Ascending aorta (tissue), 2 donors: ENCODE data around the gene SYNJ2. TPM values are rescaled to one million over a fixed set of nuclear protein-coding genes. Genes with fewer than 3 reads are reported as not detected.
A peak's percentile ranks its signal among the peaks of the same experiment; 100 is the strongest.

Source experiments
- DNase-seq, 2 donors: peaks; one replicate each; pipeline ENCODE4 v3.0.0-alpha.2; 2019; ENCODE audit warnings: low spot score in 2 of 2
- H3K27ac ChIP-seq, 2 donors: fragments of 200-600 bp; sonication (generic); one replicate each; pipeline ENCODE4 v1.5.1; 2016 to 2017; ENCODE audit warnings: mild to moderate bottlenecking in 1 of 2
- H3K27me3 ChIP-seq: fragments of 200-600 bp; sonication (generic); one replicate; pipeline ENCODE4 v1.5.1; 2017
- H3K36me3 ChIP-seq, 2 donors: fragments of 200-600 bp; sonication (generic); one replicate each; pipeline ENCODE4 v1.5.1; 2016
- H3K4me1 ChIP-seq, 2 donors: fragments of 200-600 bp; sonication (generic); one replicate each; pipeline ENCODE4 v1.5.1; 2016 to 2017; ENCODE audit warnings: mild to moderate bottlenecking in 1 of 2
- H3K4me3 ChIP-seq, 2 donors: fragments of 200-600 bp; sonication (generic); one replicate each; pipeline ENCODE4 v1.5.1; 2016 to 2017; ENCODE audit warnings: mild to moderate bottlenecking in 1 of 2
- H3K9me3 ChIP-seq, 2 donors: fragments of 200-600 bp; sonication (generic); one replicate each; pipeline ENCODE4 v1.5.1; 2016
- intact Hi-C: fragments of 100-400 bp; cut with DNase I; formaldehyde crosslinking; loops from one replicate; pipeline ENCODE4 v1.15.1; 2023
- total RNA-seq: library from RNA; depleted of rRNA; stranded (reverse); fragments of >200 nt; gene quantifications from one replicate; pipeline ENCODE4 v1.1.0, GENCODE V29; 2016
- TF ChIP-seq, protein P1 (sequence below), 3 experiments: fragments of 200-600 bp in 2 of 3; fragments of 450-650 bp in 1 of 3; sonication (generic) in 2 of 3; IDR thresholded peaks; one replicate each; pipeline ENCODE4 v1.5.1; 2016 to 2019; ENCODE audit warnings: antibody characterized with exemption in 3 of 3, mild to moderate bottlenecking in 1 of 3, moderate library complexity in 1 of 3

Gene SYNJ2
- total RNA-seq, 1 donor from 2014 or later, result 3.0 TPM

DNA sequence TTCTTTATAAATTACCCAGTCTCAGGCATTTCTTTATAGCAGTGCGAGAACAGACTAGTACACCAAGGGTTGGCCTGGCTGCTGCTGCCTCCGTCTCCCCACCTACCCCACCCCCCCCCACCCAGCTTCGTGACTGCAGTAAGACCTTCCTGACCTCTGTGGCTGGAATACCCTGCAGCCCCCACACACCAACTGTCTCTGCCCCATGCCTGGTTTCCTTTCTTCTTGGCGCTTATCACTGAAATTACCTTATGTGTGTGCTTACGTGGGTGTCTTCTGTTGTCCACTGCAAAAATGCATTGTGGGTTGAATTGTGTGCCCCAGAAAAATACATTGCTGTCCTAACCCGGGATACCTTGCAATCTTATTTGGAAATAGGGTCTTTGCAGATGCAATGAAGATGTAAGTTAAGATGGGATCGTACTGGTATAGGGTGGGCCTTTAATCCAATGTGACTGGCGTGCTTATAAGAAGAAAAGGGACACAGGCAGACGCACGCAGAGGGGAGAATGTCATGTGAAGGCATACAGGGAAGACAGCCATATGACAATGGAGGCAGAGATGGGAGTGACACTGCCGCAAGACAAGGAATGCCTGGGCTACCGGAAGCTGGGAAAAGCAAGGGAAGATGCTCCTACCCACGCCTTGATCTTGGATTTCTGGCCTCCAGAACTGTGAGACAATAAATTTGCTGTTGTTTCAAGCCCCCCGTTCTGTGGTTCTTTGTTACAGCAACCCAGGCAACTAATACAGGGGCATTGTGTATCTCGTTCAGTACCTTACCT, 15.4 kb downstream of the SYNJ2 start:
- Histone ChIP-seq H3K4me3 (no peak overlapping the region), H3K36me3 (no peaks in the 10 kb centered on the region), H3K27ac (no peak overlapping the region), H3K27me3 (no peaks in the 10 kb centered on the region), H3K9me3 (no peaks in the 10 kb centered on the region), H3K4me1 (peaks cover 14 to 22% of the 10 kb centered on the region in 2 donors)
- intact Hi-C loops, result no loop called here
- DNase-seq, result no peak
- TF ChIP-seq, protein P1, sequence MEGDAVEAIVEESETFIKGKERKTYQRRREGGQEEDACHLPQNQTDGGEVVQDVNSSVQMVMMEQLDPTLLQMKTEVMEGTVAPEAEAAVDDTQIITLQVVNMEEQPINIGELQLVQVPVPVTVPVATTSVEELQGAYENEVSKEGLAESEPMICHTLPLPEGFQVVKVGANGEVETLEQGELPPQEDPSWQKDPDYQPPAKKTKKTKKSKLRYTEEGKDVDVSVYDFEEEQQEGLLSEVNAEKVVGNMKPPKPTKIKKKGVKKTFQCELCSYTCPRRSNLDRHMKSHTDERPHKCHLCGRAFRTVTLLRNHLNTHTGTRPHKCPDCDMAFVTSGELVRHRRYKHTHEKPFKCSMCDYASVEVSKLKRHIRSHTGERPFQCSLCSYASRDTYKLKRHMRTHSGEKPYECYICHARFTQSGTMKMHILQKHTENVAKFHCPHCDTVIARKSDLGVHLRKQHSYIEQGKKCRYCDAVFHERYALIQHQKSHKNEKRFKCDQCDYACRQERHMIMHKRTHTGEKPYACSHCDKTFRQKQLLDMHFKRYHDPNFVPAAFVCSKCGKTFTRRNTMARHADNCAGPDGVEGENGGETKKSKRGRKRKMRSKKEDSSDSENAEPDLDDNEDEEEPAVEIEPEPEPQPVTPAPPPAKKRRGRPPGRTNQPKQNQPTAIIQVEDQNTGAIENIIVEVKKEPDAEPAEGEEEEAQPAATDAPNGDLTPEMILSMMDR (IDR thresholded peaks at IDR 0.05), result no peak

DNA sequence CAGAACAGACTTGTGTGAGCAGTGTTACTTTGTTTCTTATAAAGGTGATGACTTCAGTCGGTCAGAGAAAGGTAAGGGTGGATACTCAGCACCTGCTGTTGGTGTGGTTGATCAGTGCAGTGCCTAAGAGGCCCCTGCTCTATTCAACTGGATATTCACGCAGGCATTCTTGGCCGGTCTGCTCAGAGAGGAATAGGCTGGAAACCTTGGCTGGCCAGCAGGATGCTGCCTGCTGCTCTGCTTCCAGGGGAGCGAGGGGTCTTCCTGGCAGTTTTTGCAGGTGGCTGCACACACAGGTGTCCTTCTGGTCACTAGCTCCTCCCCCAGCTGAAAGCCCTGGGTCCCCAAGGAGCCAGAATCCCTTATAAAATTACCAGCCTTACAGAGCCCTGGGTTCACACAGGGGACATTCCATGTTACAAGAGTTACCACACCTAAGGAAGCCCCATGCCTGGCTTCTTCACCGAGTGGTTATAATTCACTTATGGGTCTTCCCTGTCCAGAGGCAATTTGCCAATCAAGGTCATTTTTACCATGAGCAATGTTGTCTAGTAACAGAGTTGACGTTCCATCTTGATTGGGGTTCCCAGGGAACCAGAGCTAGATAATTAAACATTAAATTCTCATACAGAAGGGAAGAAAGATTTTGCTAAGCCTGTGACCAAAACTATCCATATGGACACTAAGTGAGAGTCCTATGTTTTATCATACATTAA, 16.4 kb downstream of the SYNJ2 start:
- Histone ChIP-seq H3K27ac (no peak overlapping the region), H3K9me3 (no peaks in the 10 kb centered on the region), H3K36me3 (no peaks in the 10 kb centered on the region), H3K4me1 (peaks cover 23 to 32% of the 10 kb centered on the region in 2 donors), H3K4me3 (no peak overlapping the region), H3K27me3 (no peaks in the 10 kb centered on the region)
- TF ChIP-seq, protein P1 (IDR thresholded peaks at IDR 0.05), result no peak
- intact Hi-C loops, result no loop called here
- no peak for DNase-seq

DNA sequence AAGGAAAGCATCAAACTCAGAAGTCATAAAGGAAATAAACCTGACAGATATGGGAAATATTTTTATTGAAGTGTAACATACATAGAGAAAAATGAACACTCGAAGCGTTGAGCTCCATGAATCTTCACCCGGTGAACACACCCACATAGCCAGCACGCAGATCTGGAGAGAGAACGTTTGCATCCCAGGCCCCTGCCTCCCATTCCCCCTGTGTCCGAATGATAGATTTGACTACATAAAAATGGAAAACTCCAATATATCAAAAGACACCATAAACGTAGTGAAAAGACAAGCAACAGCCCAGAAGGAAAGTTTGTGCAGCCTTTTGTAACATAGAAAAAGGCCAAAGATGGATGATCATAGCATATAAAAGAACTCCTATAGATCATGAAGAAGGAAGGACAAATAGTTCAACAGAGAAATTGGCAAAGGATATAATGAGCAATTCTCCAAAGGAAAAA, 17.1 kb downstream of the SYNJ2 start:
- DNase-seq, result no peak
- intact Hi-C loops, result no loop called here
- TF ChIP-seq, protein P1 (IDR thresholded peaks at IDR 0.05), result no peak
- Histone ChIP-seq H3K36me3 (no peaks in the 10 kb centered on the region), H3K27ac (peak overlapping the region in 1 of 2 donors; percentile 90), H3K4me3 (no peak overlapping the region), H3K27me3 (no peaks in the 10 kb centered on the region), H3K9me3 (no peaks in the 10 kb centered on the region), H3K4me1 (peaks cover 23 to 36% of the 10 kb centered on the region in 2 donors)

DNA sequence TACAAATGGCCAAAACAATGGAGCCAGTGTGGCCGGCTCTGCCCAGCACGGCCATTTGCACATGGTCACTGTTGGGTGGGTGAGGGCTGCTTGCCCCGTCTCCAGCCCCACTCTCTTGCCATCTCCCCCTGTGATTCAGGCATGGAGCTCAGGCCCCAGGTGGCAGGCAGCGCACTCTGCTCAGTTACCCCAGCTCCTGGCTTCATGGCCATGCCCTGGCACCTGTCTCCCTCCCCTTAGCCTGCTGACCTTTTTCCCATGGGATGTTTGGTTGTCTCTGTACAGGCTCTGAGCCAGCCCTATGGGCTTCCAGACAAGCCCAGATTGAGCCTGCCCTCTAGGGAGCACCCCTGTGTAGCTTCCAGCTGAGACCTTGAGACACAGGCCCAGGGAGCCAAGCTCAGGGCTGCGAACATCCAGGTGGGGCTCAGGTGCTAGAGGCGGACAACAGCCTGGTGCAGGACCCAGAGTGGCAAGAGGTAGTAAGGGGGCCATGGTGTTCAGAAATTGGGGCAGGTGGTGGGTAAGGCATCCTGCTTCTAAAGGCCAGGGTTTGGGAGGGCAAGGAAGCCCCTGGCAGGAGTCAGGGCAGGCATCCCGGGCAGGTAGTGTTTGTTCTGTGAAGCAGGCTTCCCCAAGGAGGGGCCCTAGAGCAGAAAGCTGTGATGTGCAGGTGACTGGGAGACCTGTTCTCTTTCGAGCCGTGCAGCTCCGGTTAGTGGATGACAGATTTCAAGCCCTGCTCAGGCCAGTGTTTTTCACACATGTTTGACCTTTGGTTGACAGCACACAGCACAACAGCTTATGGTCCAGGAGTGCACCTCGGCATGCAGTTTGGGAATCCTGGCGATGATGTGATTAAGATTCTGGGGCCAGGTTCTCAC, 17.7 kb downstream of the SYNJ2 start:
- no peak for DNase-seq
- TF ChIP-seq, protein P1 (IDR thresholded peaks at IDR 0.05), result no peak
- no peaks in the 10 kb centered on the region for H3K9me3 ChIP-seq
- intact Hi-C loops, result no loop called here
- H3K36me3 ChIP-seq, result no peaks in the 10 kb centered on the region
- H3K27me3 ChIP-seq, result no peaks in the 10 kb centered on the region
- H3K4me3 ChIP-seq, result no peak overlapping the region
- peaks cover 23 to 38% of the 10 kb centered on the region in 2 donors for H3K4me1 ChIP-seq
- peak overlapping the region; percentile 90 for H3K27ac ChIP-seq

DNA sequence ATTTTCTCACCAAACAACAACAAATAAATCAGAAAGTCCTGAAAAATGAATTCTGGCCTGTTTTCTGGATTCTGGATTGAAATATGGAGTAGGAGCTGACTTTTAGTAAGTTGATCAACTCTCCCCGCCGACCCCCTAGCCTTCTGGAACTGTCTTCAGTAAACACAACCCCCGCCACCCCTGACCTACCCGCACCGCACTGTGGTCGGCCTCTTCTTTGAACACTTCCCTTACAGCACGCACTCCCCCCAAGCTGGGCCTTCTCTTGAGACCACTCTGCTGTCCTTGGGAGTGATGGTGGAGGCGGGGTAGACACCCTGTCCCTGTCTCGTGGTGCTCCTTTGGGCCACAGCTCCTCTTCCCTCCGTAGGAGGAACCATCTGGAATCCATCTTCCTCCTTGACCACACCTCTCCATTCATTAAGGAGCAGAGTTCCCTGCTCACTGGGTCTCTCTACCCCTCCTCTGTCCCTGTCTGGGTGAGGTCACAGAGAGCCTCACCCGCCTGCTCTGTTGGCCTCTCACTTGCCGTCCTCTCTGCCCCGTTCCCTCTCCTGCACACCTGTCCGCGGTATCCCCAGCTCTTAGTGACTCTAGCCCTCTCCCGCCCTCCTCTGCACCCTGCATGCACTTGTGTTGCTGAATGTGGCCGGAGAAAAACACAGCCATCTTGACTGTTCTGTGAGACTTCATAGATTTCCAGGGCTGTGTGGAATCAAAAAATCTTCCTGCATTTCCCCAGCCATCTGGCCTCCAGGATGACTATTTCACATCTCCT, 19.1 kb downstream of the SYNJ2 start:
- H3K27me3 ChIP-seq, result no peaks in the 10 kb centered on the region
- peaks cover 23 to 42% of the 10 kb centered on the region in 2 donors for H3K4me1 ChIP-seq
- intact Hi-C loops, result no loop called here
- peak overlapping the region; percentile 90 for H3K27ac ChIP-seq
- no peak overlapping the region for H3K4me3 ChIP-seq
- no peak for DNase-seq
- no peaks in the 10 kb centered on the region for H3K9me3 ChIP-seq
- no peaks in the 10 kb centered on the region for H3K36me3 ChIP-seq
- TF ChIP-seq, protein P1 (IDR thresholded peaks at IDR 0.05), result no peak
